Measurements from ENCODE around the gene ERO1B.
"Not testable (repeated sequence)": the region's sequence is repeated elsewhere in the genome, so short reads cannot be mapped to it uniquely, and the experiment has no call there.

The ERO1B gene

DNA sequence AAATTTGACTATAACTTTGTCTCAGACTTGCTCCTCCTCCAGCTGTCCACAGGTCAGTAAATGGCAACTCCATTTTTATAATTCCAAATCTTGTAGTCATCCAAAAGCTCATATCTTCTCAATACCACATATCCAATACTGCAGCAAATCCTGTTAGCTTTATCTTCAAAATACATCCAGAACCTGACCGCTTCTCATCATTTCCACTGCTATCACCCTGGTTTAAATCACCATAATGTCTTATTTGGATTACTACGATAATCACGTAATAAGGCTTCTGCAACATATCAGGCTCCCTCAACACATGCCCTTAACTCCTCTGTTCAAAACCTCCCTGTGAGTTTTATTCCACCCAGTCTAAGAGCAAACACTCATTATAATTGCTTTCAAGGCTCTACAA, 34.5 kb downstream of the ERO1B start:
- DNase-seq: no peak

DNA sequence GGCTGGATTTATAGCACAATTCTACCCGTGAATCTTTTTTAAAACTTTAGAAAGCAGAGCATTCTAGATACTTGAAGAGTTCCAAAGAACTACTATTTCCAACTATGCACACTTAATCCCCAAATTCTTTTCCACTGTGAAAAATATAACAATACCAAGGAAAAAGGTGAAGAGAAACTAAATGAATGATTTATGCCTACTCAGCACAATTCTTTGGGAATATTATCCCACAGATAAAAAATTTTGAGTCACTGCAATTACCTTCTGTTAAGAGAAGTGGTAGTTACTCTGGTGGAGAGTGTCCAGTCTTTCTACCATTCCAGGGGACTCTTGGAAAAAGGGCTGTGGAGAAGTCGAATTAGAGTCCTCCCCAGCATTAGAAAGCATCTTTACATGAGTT, 39.2 kb downstream of the ERO1B start:
- no peak for DNase-seq

GRCh38 chr1:236240675-236241074, 41.1 kb downstream of the ERO1B start:
- DNase-seq: no peak

DNA sequence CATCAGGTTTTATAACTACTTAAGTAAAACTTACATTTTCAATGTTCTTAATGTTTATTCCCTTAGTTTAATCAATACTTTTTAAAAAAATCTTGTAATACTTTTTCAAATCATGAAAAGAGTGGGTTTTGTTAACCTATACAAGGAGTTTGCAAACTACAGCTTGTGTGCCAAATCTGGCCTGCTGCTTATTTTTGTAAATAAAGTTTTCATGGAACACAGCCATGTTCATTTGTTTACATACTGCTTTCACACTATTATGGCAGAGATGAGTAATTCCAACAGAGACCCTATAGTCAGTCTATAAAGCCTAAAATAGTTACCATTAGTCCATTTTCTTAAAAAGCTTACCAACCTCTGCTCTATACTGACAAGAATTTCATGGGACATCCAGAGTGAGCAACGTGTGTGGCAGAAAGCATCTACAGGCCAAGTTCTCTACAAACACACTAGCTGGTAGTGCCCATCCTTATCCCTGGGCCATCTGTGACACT, 42.6 kb downstream of the ERO1B start:
- DNase-seq: no peak

GRCh38 chr1:236235116-236235515, 46.6 kb downstream of the ERO1B start:
- DNase-seq: no peak

DNA sequence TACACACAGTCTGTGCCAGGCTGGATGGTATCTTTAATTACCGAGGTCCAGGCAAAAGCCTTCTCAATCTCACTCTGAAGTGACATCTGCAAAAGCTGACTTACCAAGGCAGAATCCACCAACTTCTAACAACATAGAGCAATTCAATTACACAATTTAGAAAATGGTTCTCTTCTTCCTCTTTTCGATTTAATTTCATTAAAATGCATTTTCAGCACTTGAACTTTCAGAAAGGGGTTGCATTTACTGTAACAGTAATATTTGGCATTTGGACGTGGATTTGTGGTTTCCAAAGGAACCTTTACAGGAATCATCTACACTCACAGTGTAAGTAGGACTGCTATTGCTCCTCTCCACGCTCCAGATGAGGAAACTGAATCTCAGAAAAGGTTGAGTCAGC, 53.3 kb downstream of the ERO1B start:
- DNase-seq: no peak

DNA sequence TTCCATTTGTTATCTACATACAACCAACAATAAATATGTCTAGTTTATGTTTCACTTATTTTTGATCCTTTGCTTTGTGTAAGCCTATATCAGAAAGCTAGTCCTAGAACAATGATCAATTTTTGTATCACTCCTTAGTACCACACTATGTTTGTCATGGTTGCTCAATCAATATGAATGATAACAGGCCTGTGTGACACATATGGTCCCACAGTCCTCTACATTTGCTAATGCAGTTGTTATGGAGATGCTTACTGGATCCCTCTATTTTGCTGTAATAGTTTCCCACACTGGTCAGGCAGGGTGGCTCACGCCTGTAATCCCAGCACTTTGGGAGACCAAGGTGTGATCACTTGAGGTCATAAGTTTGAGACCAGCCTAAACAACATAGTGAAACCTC, 59.1 kb downstream of the ERO1B start:
- no peak for DNase-seq

- no peak for DNase-seq
Measured at GRCh38 chr1:236220473-236220872, 61.3 kb downstream of the ERO1B start.

GRCh38 chr1:236214761-236215160, 67.0 kb downstream of the ERO1B start:
- DNase-seq: no peak

DNA sequence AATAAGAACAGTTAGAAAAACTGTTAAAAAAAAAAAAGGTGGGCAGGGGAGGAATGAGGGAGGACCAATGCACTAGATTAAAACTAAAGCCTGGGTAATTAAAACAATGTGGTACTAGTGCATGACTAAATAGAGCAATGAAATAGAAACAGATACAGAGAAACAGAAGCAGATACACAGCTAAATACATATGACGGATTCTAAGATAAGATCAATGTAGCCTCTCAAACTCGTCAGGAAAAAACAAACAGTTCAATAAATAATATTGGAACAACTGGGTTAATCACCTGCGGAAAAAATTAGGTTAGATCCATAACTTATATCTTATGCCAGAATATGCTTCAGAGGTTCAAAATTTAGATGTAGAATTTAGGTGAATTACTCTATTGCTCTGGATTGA, 68.2 kb downstream of the ERO1B start:
- no peak for DNase-seq

- DNase-seq: no peak
Measured at GRCh38 chr1:236211815-236212214, 69.9 kb downstream of the ERO1B start.

DNA sequence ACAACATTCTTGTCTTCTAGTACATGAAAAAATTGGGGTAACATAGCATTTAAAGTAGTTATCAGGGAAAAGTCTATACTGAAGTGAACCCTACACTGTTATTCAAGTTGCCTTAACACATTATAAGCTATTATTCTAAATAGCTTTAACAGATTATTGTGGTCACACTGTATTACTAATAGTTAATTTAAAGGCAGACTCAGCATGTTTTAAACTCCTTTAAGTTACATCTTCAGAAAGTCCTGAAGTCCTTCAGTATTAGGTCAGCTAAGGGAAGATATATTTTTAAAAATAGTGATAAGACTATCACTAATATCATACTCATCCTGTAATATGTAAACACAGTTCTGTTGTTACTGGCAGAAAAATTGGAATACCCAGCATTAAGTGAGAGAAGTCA, 72.0 kb downstream of the ERO1B start:
- no peak for DNase-seq

DNA sequence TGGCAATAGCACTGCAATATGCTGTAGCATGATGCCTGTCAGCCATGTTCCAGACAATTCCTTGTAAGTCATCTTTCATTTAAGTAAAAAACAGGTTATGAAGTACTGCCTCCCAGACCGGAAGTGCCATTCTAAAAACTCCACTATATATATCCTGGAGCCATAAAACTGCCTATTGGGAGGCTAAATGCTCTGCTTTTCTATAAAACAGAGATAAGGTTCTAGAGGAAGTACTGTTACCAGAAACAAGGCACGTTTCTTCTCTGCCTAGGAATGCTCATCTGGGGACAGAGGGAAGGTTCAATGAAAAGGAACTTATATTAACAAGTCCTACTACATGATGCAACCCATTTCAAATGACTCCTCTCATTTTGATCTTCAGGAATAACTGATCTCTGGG, 72.6 kb downstream of the ERO1B start:
- DNase-seq: no peak

DNA sequence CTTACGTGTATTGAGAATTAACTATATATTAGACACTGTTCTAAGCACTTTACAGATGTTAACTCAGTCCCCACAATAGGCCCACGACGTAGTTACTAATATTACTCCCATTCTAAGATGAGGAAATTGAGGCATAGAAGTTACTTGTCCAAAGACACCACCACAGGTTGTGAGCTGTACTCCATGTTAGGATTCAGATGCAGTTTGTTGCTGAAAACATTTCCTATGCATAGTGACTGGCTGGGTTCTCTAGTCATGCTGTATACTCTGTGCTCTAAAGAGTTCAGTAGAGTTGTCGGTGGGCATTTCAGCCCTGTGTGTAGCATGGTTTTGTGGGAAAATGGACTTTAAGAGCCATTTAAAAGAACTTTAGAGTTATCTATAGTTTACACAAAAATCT, 74.2 kb downstream of the ERO1B start:
- DNase-seq: no peak

DNA sequence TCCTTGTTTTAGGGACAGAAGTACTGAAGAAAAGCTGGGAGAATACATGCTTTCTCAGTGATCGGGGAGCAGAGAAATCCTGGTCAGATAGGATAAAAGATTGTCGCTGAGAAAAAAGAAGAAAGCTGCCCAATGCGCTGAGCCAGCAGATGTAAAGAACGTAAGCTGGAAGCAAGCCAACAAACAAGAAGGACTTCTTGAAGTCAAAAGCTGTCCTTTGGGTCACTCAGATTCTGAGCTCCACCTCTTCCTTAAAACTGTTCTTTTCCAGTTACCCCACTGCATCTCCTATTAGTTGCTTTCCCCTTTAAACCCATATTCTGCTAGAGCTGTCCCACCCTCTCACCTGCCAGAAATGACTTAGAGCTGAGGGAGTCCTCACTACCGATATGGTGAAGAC, 74.6 kb downstream of the ERO1B start:
- no peak for DNase-seq

DNA sequence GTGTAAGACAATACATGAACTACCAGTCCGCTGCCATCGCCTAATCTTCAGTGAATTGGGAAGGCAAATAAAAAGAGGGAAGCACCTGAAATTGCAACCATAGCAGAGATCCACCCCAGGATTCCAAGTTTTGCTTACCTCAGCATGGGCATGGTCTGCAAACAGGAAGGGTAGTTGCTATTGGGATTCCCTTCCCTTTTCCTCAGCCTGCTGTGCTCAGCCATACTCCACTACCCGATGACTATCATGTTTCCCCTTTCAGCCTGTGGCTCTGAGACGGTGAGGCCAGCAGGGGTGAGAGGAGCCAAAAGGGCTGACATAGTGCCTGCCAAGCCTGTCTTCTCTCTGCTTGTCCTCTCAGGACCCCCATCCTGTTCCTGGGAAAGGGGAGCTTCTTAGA, 75.2 kb downstream of the ERO1B start:
- no peak for DNase-seq

DNA sequence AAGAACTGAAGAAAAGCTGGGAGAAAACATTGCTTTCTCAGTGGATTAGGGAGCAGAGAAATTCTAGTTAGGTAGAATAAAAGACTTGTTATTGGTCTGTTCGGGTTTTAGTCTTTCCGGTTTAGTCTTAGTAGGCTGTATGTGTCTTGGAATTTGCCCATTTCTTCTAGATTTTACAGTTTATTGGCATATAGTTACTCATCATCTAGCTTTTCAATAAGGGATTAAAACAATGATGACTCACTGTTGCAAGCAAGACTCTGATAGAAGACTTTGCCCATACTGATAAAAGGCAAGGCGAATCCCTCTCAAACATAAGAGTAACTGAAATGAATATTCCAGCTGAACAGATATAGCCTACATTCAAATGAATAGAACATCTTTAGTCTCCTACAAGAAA, 77.1 kb downstream of the ERO1B start:
- no peak for DNase-seq

- no peak for DNase-seq
Measured at GRCh38 chr1:236204039-236204438, 77.7 kb downstream of the ERO1B start.

GRCh38 chr1:236201786-236202185, 80.0 kb downstream of the ERO1B start:
- no peak for DNase-seq

DNA sequence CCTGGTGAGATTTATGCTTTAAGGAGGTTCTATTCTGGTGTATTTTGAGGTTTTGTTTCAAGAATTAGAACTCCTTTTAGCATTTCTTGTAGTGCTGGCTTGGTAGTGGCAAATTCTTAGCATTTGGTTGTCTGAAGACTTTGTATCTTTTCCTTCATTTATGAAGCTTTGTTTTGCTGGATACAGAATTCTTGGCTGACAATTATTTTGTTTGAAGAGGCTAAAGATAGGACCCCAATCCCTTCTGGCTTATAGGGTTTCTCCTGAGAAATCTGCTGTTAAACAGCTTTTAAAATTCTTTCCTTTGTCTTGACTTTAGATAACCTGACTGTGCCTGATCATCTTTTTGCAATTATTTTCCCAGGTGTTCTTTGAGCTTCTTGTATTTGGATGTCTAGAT, 80.8 kb downstream of the ERO1B start:
- DNase-seq: no peak

DNA sequence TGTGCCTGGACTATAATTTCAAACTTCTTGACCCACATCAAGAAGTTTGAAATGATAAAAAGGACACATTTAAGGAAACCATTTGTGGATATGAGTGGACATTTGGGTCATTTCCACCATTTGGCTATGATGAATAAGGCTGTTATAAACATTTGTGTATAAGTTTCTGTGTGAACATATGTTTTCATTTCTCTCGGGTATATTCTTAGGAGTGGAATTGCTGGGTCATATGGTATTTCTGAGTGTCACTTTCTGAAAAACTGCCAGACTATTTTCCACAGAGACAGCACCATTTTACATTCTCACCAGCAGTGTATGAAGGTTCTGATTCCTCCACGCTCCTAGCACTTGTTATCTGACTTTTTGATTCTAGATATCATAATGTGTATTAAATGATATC, 88.6 kb downstream of the ERO1B start:
- DNase-seq: no peak

DNA sequence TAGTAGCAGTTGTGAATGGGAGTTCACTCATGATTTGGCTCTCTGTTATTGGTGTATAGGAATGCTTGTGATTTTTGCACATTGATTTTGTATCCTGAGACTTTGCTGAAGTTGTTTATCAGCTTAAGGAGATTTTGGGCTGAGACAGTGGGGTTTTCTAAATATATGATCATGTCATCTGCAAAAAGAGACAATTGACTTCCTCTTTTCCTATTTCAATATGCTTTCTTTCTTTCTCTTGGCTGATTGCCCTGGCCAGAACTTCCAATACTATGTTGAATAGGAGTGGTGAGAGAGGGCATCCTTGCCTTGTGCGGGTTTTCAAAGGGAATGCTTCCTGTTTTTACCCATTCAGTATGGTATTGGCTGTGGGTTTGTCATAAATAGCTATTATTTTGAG, 93.7 kb downstream of the ERO1B start:
- DNase-seq: not testable (repeated sequence)

DNA sequence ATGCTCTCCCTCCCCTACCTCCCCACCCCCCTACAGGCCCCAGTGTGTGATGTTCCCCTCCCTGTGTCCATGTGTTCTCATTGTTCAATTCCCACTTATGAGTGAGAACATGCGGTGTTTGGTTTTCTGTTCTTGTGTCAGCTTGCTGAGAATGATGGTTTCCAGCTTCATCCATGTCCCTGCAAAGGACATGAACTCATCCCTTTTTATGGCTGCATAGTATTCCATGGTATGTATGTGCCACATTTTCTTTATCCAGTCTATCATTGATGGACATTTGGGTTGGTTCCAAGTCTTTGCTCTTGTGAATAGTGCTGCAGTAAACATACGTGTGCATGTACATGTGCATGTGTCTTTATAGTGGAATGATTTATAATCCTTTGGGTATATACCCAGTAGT, 95.3 kb downstream of the ERO1B start:
- not testable (repeated sequence) for DNase-seq

DNA sequence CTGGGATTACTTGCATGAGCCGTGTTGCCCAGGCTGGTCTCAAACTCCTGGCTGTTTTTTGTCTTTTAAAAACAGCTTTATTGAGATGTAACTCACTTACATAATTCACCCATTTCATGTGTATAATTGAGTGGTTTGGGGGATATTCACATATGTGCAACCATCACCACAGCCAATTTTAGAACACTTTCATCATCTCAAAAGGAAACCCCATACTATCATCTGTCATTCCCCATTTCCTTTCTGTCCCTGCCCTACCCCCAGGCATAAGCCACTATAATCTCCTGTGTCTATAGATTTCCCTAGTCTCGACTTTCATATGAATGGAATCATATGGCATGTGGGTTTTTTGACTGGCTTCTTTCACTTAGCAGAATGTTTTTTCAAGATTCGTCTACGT, 96.1 kb downstream of the ERO1B start:
- DNase-seq: no peak

DNA sequence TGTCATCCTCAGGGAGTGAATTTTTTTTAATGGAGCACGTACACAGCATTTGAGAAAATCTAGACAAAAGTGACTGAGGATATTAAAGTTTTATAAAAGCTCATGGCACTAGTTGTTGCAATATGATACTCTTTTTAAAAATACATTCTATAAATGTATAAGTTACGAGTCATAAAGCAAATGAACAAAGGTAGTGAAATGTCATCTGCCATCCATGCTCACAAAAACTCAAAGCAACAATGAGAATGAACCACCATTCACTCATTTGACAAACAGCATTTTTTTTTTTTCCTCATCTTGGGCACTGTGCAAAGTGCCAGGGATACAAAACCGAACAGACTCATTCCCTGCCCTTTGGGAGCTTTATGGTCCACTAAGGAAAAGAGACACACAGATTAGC, 100.7 kb downstream of the ERO1B start:
- no peak for DNase-seq

GRCh38 chr1:236179634-236180033, 102.1 kb downstream of the ERO1B start:
- no peak for DNase-seq
